Airway epithelial cell (primary cell): ENCODE results near the gene NR2C1. TPM values are rescaled to one million over a fixed set of nuclear protein-coding genes. Genes with fewer than 3 reads are reported as not detected.

Experiments used
- total RNA-seq: library from RNA; depleted of rRNA; stranded (reverse); fragments of >200 nt; gene quantifications from 2 replicates; pipeline ENCODE4 v1.2.3, GENCODE V29; 2015

NR2C1 gene
- total RNA-seq: 16.1 and 21.2 TPM in 2 replicates

DNA sequence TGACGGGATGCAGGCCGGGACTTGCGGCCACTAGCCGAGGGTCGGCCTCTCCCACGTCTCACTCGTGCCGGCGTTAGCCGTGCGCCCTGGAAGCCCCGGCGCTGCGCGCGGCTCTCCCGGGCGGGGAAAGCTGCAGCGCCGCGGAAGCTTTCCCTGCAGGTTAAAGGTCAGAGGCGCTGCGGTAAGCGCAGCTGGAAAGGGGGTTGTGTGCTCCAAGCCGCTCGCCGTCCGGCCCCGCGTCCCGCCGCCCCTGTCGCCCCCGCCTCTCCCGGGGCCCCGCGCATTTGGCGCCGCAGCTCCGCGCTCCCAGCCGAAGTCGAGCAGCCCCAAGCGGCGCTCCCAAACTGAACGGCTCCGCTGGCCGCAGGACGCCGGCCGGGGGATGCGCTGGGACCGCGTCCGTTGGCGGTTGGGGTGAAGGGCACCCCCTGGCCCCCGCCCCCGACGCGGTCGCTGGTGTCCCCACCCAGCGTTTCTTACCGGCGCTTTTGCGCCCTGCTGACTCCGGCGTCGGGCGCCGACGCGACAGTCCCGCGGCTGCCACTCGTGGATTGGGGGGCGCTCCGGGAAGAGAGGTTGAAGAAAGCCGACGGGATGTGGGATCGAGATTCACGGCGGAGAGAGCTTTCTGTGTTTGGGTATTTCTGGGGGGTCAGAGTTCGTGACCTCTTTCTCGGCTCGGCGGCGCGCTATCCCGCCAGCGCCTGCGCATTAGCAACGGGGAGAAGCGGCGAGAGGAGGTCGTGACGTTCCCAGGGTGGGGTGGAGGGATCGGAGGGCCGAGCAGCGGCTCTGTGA lies at the start of gene NR2C1:
TSS of gene NR2C1 (minus strand) at position 719 of the 798 bp plus-strand sequence. CDS start 6,234 bp downstream, outside the sequence.

DNA sequence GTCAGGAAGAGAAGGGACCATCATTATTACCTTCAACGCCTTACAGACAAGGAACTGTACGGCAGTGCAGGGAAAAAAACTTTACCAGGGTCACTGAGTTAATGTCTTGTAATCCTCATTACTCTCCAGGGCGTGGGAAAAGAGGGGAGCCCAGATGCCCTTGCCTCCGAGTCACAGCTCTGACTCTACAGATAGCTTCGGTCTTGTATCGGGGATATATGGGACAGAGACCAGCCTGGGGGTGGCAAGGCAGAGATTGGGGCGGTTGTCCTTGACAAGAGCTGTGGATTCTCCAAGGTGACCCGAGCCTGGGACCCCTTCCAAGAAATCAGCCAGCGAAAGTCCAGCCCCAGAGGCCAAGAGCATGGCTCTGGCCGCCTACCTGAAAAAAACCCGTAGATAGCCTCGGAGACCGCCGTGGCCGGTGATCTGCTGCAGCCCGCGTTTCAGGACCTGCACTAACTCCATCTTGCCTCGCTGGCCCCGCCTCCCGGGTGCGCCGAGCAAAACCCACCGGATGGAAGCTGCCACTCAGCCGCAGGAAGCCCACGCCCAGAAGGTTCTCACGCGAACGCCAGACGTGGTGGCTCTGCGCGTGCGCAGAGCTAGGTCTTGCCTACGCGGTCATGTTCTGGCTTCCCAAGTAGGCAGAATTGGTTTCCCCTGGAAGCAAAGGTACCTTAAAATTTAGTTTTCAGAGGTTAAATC lies 70.1 kb downstream of the NR2C1 start, which contains the start of gene NDUFA12:
TSS of gene NDUFA12 (minus strand) at position 485 of the 708 bp plus-strand sequence. CDS start at position 468, 17 bp downstream.

Other genes with a start within 250 kb of the NR2C1 start
- 145 and 236 TPM in 2 replicates for gene NDUFA12, start 69.9 kb downstream of the NR2C1 start, total RNA-seq
- gene FGD6, start 143.8 kb upstream of the NR2C1 start, total RNA-seq: 9.2 and 13.2 TPM in 2 replicates
- gene VEZT, start 144.2 kb upstream of the NR2C1 start, total RNA-seq: 43.2 and 50.2 TPM in 2 replicates